K562 (cell line): Measurements from ENCODE around the gene CHSY1. TPM values are rescaled to one million over a fixed set of nuclear protein-coding genes. Genes with fewer than 3 reads are reported as not detected.

ENCODE experiments used
- ATAC-seq: fragments of 200-7000 bp; cut with Tn5 transposase; 3 replicates; pipeline ENCODE4 v1.9.1; 2020; ENCODE audit warnings: moderate library complexity
- BruUV-seq: library from RNA; stranded (reverse); fragments of 400-500 nt; replicated peaks from 2 replicates; lab custom pipeline; 2021; lab: Mats Ljungman, UMichigan
- CTCF ChIA-PET: fragments of 300-600 bp; formaldehyde crosslinking; extraction: SDS; loops from one replicate; lab custom pipeline; 2021; ENCODE audit warnings: low intra/inter-chr PET ratio; lab: Yijun Ruan, JAX
- POLR2A ChIA-PET: fragments of 300-600, 350-650 bp; sonication (Branson Sonifier 250); formaldehyde crosslinking; extraction: SDS; loops from one replicate; lab custom pipeline; 2021; ENCODE audit warnings: antibody characterized with exemption, inconsistent platforms; lab: Yijun Ruan, JAX
- DNase-seq, 4 experiments: peaks; one replicate each; pipeline versions ENCODE4 v3.0.0 to v3.0.0-alpha.2; 2011 to 2018; ENCODE audit warnings: low spot score in 3 of 4, mixed read lengths in 3 of 4; ENCODE audit errors: extremely low read depth in 1 of 4
- FAIRE-seq: peaks from 2 replicates; lab custom pipeline; 2011; peaks lifted over from hg19 to GRCh38; lab: Jason Lieb, UNC
- H2AFZ ChIP-seq: 2 replicates; pipeline ENCODE4 v1.6.0; 2011; ENCODE audit warnings: low read depth, low read length, control low read depth, inconsistent platforms
- H3K27ac ChIP-seq: fragments of 200-600 bp; 3 replicates; pipeline ENCODE4 v1.8.0; 2011; ENCODE audit warnings: low read depth, mild to moderate bottlenecking, control low read depth, inconsistent platforms, low read length, moderate library complexity, mixed read lengths; ENCODE audit errors: extremely low read depth
- H3K27me3 ChIP-seq, 2 experiments: fragments of 300-600 bp in 1 of 2; 2 replicates in 1 of 2; 3 replicates in 1 of 2; pipeline versions ENCODE4 v1.6.0 to v1.8.0; 2011; ENCODE audit warnings: inconsistent platforms in 2 of 2, low read length in 2 of 2, mild to moderate bottlenecking in 1 of 2, mixed read lengths in 1 of 2, moderate library complexity in 1 of 2; ENCODE audit not compliant: control insufficient read depth in 2 of 2, insufficient read depth in 2 of 2
- H3K36me3 ChIP-seq: fragments of 300-600 bp; 3 replicates; pipeline ENCODE4 v1.8.0; 2011; ENCODE audit warnings: mild to moderate bottlenecking, low read length, inconsistent platforms; ENCODE audit not compliant: control insufficient read depth, insufficient read depth
- H3K4me1 ChIP-seq, 2 experiments: fragments of 200-600 bp in 1 of 2; replicated peaks in 1 of 2; 2 replicates in 1 of 2; 3 replicates in 1 of 2; pipeline versions ENCODE4 v1.5.1 to v1.8.0; 2011; ENCODE audit warnings: inconsistent platforms in 2 of 2, low read length in 2 of 2, mild to moderate bottlenecking in 1 of 2, mixed read lengths in 1 of 2, moderate library complexity in 1 of 2; ENCODE audit not compliant: control insufficient read depth in 2 of 2, insufficient read depth in 2 of 2
- H3K4me2 ChIP-seq: 2 replicates; pipeline ENCODE4 v1.6.1; 2011; ENCODE audit warnings: low read length, control low read depth, inconsistent platforms, mixed read lengths; ENCODE audit not compliant: insufficient read depth
- H3K4me3 ChIP-seq: fragments of 200-600 bp; sonication (generic), shearing (Covaris generic); 2 replicates; pipeline ENCODE4 v1.5.1; 2016; ENCODE audit warnings: control low read depth, inconsistent platforms
- H3K79me2 ChIP-seq: fragments of 200-600 bp; 3 replicates; pipeline ENCODE4 v1.8.0; 2011; ENCODE audit warnings: low read length, inconsistent platforms; ENCODE audit not compliant: control insufficient read depth, insufficient read depth
- H3K9ac ChIP-seq, 2 experiments: 2 replicates each; pipeline versions ENCODE4 v1.6.0 to v1.6.1; 2011; ENCODE audit warnings: low read depth in 2 of 2, low read length in 2 of 2, control low read depth in 1 of 2, inconsistent platforms in 1 of 2, mild to moderate bottlenecking in 1 of 2, mixed read lengths in 1 of 2; ENCODE audit not compliant: insufficient read depth in 1 of 2
- H3K9me1 ChIP-seq: one replicate; pipeline ENCODE4 v1.6.0; 2011; ENCODE audit warnings: inconsistent platforms, mild to moderate bottlenecking, low read length, moderate library complexity; ENCODE audit not compliant: control insufficient read depth, insufficient read depth
- H3K9me3 ChIP-seq: replicated peaks from 2 replicates; pipeline ENCODE4 v1.5.1; 2011; ENCODE audit warnings: low read depth, low read length, inconsistent platforms; ENCODE audit not compliant: control insufficient read depth, insufficient read depth
- H4K20me1 ChIP-seq: replicated peaks from 2 replicates; pipeline ENCODE4 v1.6.1; 2011; ENCODE audit warnings: low read length, inconsistent platforms, mixed read lengths; ENCODE audit not compliant: control insufficient read depth, insufficient read depth
- BCOR ChIP-seq: fragments of 450-650 bp; IDR thresholded peaks from 2 replicates; pipeline ENCODE4 v1.6.1; 2016
- HDAC3 ChIP-seq: fragments of 450-650 bp; IDR thresholded peaks from 2 replicates; pipeline ENCODE4 v1.6.1; 2018; ENCODE audit warnings: borderline replicate concordance, mild to moderate bottlenecking, moderate library complexity; ENCODE audit not compliant: partially characterized antibody
- NFRKB ChIP-seq: fragments of 450-650 bp; IDR thresholded peaks from 2 replicates; pipeline ENCODE4 v1.6.1; 2016; ENCODE audit warnings: low read depth
- RBFOX2 ChIP-seq: fragments of 200-400 bp; formaldehyde crosslinking; IDR thresholded peaks from 2 replicates; pipeline ENCODE4 v1.6.1; 2017; ENCODE audit warnings: low read depth, mild to moderate bottlenecking, low read length, moderate library complexity
- RBM25 ChIP-seq: fragments of 200-400 bp; formaldehyde crosslinking; IDR thresholded peaks from 2 replicates; pipeline ENCODE4 v1.6.1; 2018; ENCODE audit warnings: low read length, low read depth, moderate library complexity; ENCODE audit not compliant: severe bottlenecking
- TFAM ChIP-seq: fragments of 250-450 bp; sonication (Bioruptor Pico); conservative IDR thresholded peaks from 2 replicates; pipeline ENCODE4 v1.5.0; 2021; ENCODE audit warnings: mild to moderate bottlenecking, moderate library complexity
- WGBS: fragments of 100-300 bp; shearing (Covaris generic); methylation state at CpG from one replicate; pipeline ENCODE4 v1.1.6; 2016; ENCODE audit warnings: low coverage, mixed read lengths; ENCODE audit not compliant: insufficient coverage; ENCODE audit errors: missing lambda C conversion rate; 5-methylcytosine and 5-hydroxymethylcytosine counted together
- in situ Hi-C: fragments of 300-500 bp; cut with MboI; formaldehyde crosslinking; loops from 4 replicates; pipeline ENCODE4 v1.15.0; 2018; ENCODE audit warnings: inconsistent platforms, mixed read lengths
- intact Hi-C: fragments of 100-400 bp; cut with micrococcal nuclease; formaldehyde crosslinking; loops from 2 replicates; pipeline ENCODE4 v1.14.2; 2022
- polyA plus RNA-seq, 8 experiments: library from polyadenylated mRNA; depleted of rRNA in 4 of 8; stranded (reverse) in 5 of 8; unstranded in 3 of 8; fragments of >200 nt; fragmentation: Nextera tagmentation in 2 of 8; fragmentation: Illumina TruSeq in 1 of 8; extraction: Ambion mirVana in 2 of 8; extraction: Trizol in 1 of 8; gene quantifications; 2 replicates each; pipeline versions ENCODE4 v1.2.1 to v1.2.3, GENCODE V29; 2011 to 2014; ENCODE audit warnings: inconsistent platforms in 1 of 8, missing spikeins in 1 of 8
- total RNA-seq, 7 experiments: library from RNA; depleted of rRNA in 6 of 7; stranded (reverse); fragments of >200 nt in 6 of 7; fragmentation: Illumina TruSeq in 2 of 7; extraction: Trizol in 2 of 7; gene quantifications; 2 replicates each; pipeline versions ENCODE4 v1.2.1 to v1.2.3, GENCODE V29; 2011 to 2021; ENCODE audit warnings: low replicate concordance in 1 of 7
- TF ChIP-seq, protein P1 (sequence below): sonication (generic); formaldehyde crosslinking; IDR thresholded peaks from 2 replicates; pipeline ENCODE4 v1.9.0; 2022; ENCODE audit warnings: mild to moderate bottlenecking, missing genetic modification reagents

Gene CHSY1
- total and polyA plus RNA-seq, 9 of the 15 experiments (the other 6 are each of a cell fraction or from before 2014, with no cell fraction given): 7.0 to 16.4 (median 13.4) TPM

DNA sequence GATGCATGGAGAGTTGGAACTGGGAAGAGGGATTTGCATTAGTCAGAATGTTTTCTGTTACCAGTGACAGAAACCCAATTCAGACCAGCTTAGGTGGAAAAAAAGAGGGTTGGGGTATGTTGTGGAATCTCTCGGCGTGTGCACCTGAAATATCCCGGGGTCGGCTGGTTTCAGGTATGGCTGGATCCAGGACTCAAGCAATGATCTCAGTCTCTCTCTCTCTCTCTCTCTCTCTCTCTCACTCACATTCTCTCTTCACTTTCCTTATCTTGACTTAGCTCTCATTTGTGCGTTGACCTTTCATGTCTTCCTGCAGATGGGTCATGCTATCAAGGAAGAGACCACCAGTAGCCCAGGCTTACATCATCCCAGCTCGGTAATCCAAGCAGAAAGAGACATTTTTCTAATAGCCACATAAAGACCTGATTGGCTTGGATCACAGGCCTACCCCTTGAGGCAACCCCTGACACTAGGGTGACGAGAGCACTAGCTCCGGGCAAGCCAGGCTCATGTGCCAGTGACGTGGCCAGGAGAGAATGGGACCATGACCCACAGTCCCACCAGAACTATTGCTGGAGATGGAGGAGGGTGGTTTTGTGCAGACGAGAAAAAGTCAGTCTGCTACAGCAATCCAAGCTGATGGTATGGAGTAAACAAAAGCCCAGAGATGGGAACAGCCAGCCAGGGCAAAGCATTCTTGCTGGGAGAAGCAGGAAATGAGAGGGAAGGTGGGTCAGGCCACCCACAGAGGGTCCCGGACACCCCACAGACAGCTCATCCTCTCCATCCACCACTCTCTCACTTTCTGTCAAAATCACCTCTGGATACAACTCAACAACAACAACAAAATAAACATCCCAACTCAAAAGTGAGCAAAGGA lies 91.7 kb downstream of the CHSY1 start:
- Histone ChIP-seq H2AFZ (no peak overlapping the region), H3K4me2 (no peak overlapping the region), H3K27me3 (no peaks in the 10 kb centered on the region), H3K27ac (no peak overlapping the region), H3K79me2 (no peaks in the 10 kb centered on the region), H3K9me1 (no peaks in the 10 kb centered on the region), H3K9ac (no peak overlapping the region; a peak in 1 of 4 replicates), H3K4me3 (no peak overlapping the region), H3K9me3 (no peaks in the 10 kb centered on the region; the same call in 1 of the 2 replicates), H3K4me1 (peaks cover 0 to 3% of the 10 kb centered on the region in 2 experiments; a peak in 2 of 5 replicates), H3K36me3 (no peaks in the 10 kb centered on the region), H4K20me1 (no peaks in the 10 kb centered on the region)
- BruUV-seq: no TSS peak
- DNase-seq (no peak), ATAC-seq (no peak), FAIRE-seq (no peak)
- 56% methylated on average over 11 of the region's 11 CpGs for WGBS
- in situ Hi-C loops: no loop called here
- TF ChIP-seq TFAM (CRISPR knock-in tag) (no peak), RBFOX2 (no peak), RBM25 (peak; percentile 68), HDAC3 (no peak), NFRKB (no peak), BCOR (peak; percentile 38; the same call in 1 of the 2 replicates)
- TF ChIP-seq, protein P1, sequence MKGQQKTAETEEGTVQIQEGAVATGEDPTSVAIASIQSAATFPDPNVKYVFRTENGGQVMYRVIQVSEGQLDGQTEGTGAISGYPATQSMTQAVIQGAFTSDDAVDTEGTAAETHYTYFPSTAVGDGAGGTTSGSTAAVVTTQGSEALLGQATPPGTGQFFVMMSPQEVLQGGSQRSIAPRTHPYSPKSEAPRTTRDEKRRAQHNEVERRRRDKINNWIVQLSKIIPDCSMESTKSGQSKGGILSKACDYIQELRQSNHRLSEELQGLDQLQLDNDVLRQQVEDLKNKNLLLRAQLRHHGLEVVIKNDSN: no peak
- intact Hi-C loops: no loop called here
- ChIA-PET CTCF (no interaction called here), POLR2A (interaction anchor here (0.6 kb wide), 1 partner anchor 22 kb away, joined by 3 read pairs; no protein-coding TSS in a partner anchor)
